ENCODE data around the gene PDK2.

- no peak for TF ChIP-seq CTCF (IDR thresholded peaks at IDR 0.05; ENCODE audit: insufficient read depth, low read length, poor library complexity, severe bottlenecking)
- no peak for TF ChIP-seq EZH2phosphoT487 (conservative IDR thresholded peaks at IDR 0.05; ENCODE audit: low read length)
These were observed 42.8 kb upstream of the PDK2 start for GRCh38 chr17:50052241-50052796.
